ENCODE results near the gene CRNN.

The CRNN gene

DNA sequence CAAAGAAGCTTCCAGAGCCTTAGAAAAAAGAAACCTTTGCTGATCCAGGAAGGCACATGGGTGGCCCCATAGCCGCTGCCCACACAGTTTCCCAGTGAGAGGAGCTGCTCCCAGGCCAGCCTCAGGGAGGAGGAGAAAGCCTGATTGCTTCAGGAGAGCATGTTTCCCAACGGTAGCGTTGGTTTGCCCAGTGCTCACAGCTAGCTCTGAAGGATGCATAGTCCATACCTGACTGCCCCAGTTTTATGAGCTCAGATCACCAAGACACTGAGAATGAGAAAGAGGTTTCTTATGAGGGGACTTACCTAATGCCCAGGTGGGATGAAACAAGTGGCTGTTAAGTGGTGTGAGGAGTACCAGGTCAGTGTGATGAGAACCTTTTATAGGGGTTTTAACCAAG lies at the start of gene CRNN:
CRNN (minus strand) TSS at position 355 of the 400 bp plus-strand sequence. CDS start 2,030 bp downstream, outside the sequence.
- no peaks in the 10 kb centered on the region for H3K27me3 ChIP-seq (ENCODE audit: low read depth, low read length)
- no peaks in the 10 kb centered on the region for H3K36me3 ChIP-seq (ENCODE audit: control insufficient read depth in 1 of 2, insufficient read depth in 2 of 2, low read length in 2 of 2)
- no peak within 1 kb of the TSS for H3K27ac ChIP-seq (ENCODE audit: low read length)
- H3K4me1 ChIP-seq (ENCODE audit: control insufficient read depth in 1 of 2, insufficient read depth in 2 of 2, low read length in 2 of 2) = no peaks in the 10 kb centered on the region
- H3K4me3 ChIP-seq (ENCODE audit: low read depth in 1 of 2, low read length in 2 of 2) = no peak within 1 kb of the TSS
- no peaks in the 10 kb centered on the region for H3K9me3 ChIP-seq (ENCODE audit: control insufficient read depth in 1 of 2, low read length in 2 of 2)

DNA sequence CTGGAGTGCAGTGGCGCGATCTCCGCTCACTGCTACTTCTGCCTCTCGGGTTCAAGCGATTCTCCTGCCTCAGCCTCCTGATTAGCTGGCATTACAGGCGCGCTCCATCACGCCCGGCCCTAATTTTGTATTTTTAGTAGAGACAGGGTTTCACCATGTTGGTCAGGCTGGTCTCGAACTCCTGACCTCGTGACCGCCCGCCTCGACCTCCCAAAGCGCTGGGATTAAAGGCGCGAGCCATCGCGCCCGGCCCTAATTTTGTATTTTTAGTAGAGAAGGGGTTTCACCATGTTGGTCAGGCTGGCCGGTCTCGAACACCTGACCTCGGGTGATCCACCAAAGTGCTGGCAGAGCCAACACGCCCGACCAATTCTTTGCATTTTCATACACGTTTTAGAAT lies 48.6 kb upstream of the CRNN start:
- Histone ChIP-seq H3K4me3 (ENCODE audit: low read depth in 1 of 2, low read length in 2 of 2) (no peak overlapping the region), H3K9me3 (ENCODE audit: control insufficient read depth in 1 of 2, low read length in 2 of 2) (no peaks in the 10 kb centered on the region), H3K36me3 (ENCODE audit: control insufficient read depth in 1 of 2, insufficient read depth in 2 of 2, low read length in 2 of 2) (no peaks in the 10 kb centered on the region), H3K4me1 (ENCODE audit: control insufficient read depth in 1 of 2, insufficient read depth in 2 of 2, low read length in 2 of 2) (peaks cover 0 to 3% of the 10 kb centered on the region in 2 donors), H3K27me3 (ENCODE audit: low read depth, low read length) (no peaks in the 10 kb centered on the region), H3K27ac (ENCODE audit: low read length) (no peak overlapping the region)

DNA sequence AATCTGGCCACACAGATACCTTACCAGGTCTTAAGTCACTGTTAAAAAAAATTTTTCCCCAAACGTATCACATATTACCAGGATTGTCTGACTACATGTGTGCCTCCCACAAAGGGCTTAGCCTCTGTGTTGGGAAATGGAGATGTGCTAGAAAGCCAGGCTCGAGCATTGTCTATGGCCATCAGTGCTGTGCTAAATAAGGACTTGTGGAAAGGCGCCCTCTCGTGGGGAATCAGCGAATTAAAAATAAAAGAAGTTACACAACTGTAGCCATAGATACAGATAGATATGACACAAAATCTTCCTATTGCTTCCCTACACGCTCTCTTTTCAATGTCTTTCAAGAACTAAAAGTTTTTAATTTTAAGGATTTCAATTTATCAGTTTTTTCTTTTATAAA lies 47.5 kb upstream of the CRNN start:
- Histone ChIP-seq H3K4me1 (ENCODE audit: control insufficient read depth in 1 of 2, insufficient read depth in 2 of 2, low read length in 2 of 2) (peaks cover 0 to 3% of the 10 kb centered on the region in 2 donors), H3K4me3 (ENCODE audit: low read depth in 1 of 2, low read length in 2 of 2) (no peak overlapping the region), H3K27ac (ENCODE audit: low read length) (no peak overlapping the region), H3K36me3 (ENCODE audit: control insufficient read depth in 1 of 2, insufficient read depth in 2 of 2, low read length in 2 of 2) (no peaks in the 10 kb centered on the region), H3K9me3 (ENCODE audit: control insufficient read depth in 1 of 2, low read length in 2 of 2) (no peaks in the 10 kb centered on the region), H3K27me3 (ENCODE audit: low read depth, low read length) (no peaks in the 10 kb centered on the region)

DNA sequence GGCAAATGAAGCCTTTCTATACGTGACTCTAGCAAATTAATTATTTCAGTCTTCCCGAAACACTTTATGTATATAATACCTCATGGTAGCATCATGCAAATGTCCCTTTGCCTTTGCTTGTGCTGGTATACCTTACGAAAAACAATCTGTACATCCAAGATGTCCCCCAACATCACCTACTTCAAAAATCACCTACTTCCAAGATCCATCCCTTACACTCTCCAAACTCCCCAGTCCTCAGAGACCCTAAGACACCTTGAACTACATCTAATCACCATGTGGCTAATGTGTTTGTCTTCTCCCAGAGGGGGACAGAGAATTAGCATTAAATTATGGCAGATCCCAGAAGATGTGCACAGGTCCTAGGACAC lies 46.5 kb upstream of the CRNN start:
- Histone ChIP-seq H3K4me1 (ENCODE audit: control insufficient read depth in 1 of 2, insufficient read depth in 2 of 2, low read length in 2 of 2) (peaks cover 0 to 3% of the 10 kb centered on the region in 2 donors), H3K27me3 (ENCODE audit: low read depth, low read length) (no peaks in the 10 kb centered on the region), H3K36me3 (ENCODE audit: control insufficient read depth in 1 of 2, insufficient read depth in 2 of 2, low read length in 2 of 2) (no peaks in the 10 kb centered on the region), H3K9me3 (ENCODE audit: control insufficient read depth in 1 of 2, low read length in 2 of 2) (no peaks in the 10 kb centered on the region), H3K4me3 (ENCODE audit: low read depth in 1 of 2, low read length in 2 of 2) (no peak overlapping the region), H3K27ac (ENCODE audit: low read length) (no peak overlapping the region)

DNA sequence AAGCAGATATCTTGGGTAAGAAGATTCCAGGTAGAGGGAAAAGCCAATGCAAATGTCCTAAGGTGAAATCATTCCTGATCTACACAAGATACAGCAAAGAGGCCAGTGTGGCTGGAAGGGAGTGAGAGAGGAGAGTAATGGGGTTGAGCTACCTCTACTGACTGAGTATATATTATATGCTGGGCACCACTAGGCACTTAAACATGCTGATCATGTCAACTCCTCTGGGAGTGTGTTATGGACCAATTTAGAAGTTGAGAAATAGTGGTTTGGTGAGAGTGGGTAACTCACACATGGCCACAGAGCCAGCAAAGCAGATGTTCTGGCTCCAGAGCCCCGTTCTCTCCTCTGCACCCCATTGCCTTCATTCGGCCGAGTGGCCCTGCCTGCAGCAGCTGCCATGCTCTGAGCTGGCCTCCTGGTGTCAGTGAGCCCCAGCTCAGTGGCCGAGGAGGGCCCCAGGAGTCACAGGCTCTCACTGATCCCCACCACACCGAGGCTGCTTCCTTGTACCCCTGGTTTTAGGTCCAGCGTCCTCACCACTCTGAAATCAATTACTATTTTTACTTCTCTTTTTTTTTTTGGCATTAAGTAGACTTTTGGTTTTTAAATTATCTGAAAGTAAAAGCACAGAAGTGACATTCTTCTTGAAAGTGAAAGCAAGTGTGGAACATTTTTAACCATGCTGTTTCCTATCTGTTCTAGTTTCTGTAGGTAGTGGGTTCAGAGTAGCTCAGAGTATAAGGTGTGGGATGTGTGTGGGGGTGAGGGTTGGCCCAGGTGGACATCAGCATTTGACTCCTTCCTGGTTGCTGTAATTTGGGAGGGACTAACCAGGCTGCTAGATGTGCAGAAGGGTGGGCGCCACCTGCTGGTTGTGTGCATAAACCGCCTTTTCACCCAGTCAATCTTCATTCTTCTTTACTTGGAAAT lies 45.8 kb upstream of the CRNN start:
- H3K4me1 ChIP-seq (ENCODE audit: control insufficient read depth in 1 of 2, insufficient read depth in 2 of 2, low read length in 2 of 2) = peaks cover 0 to 3% of the 10 kb centered on the region in 2 donors
- H3K4me3 ChIP-seq (ENCODE audit: low read depth in 1 of 2, low read length in 2 of 2) = peak overlapping the region in 1 of 2 donors; percentile 24
- H3K27ac ChIP-seq (ENCODE audit: low read length) = no peak overlapping the region
- no peaks in the 10 kb centered on the region for H3K27me3 ChIP-seq (ENCODE audit: low read depth, low read length)
- H3K36me3 ChIP-seq (ENCODE audit: control insufficient read depth in 1 of 2, insufficient read depth in 2 of 2, low read length in 2 of 2) = no peaks in the 10 kb centered on the region
- no peaks in the 10 kb centered on the region for H3K9me3 ChIP-seq (ENCODE audit: control insufficient read depth in 1 of 2, low read length in 2 of 2)

DNA sequence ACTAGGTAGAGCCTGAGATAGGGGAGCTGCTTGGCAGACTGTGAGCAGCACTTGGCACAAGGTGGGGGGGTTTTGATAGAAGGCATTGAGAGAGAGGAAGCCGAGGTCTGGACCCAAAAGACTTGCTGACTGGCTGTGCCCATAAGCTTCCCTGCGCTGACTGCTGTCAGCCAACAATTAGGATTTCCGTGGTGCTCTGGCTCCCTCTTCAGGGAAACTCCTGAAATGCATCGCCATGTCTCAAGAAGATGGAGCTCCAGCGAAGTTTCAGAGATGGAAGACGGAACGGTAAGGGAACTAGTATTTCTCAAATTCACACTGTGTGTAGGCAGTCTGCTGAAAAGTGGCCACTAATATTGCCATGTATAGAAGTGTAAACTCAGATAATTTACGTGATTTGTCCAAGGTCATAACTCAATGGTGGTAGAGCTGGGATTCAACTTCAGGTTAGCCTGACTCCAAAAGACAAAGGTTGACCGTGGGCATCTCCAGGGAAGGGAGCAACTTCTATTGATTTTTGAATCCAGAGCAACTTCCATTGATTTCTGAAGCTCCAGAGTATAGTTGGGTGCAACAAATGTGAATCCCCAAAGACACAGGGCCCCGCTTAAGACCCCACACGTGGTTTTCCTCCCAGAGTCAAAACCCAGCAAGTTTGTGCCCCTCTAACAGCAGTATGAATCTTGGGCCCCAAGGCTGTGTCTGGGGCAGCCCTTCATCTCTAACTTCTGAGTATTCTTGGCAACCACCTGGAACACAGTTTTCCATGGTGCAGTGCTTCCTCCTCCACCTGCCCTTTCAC lies 44.5 kb upstream of the CRNN start:
- Histone ChIP-seq H3K9me3 (ENCODE audit: control insufficient read depth in 1 of 2, low read length in 2 of 2) (no peaks in the 10 kb centered on the region), H3K27ac (ENCODE audit: low read length) (no peak overlapping the region), H3K4me3 (ENCODE audit: low read depth in 1 of 2, low read length in 2 of 2) (no peak overlapping the region), H3K4me1 (ENCODE audit: control insufficient read depth in 1 of 2, insufficient read depth in 2 of 2, low read length in 2 of 2) (peaks cover 0 to 3% of the 10 kb centered on the region in 2 donors), H3K36me3 (ENCODE audit: control insufficient read depth in 1 of 2, insufficient read depth in 2 of 2, low read length in 2 of 2) (no peaks in the 10 kb centered on the region), H3K27me3 (ENCODE audit: low read depth, low read length) (no peaks in the 10 kb centered on the region)

DNA sequence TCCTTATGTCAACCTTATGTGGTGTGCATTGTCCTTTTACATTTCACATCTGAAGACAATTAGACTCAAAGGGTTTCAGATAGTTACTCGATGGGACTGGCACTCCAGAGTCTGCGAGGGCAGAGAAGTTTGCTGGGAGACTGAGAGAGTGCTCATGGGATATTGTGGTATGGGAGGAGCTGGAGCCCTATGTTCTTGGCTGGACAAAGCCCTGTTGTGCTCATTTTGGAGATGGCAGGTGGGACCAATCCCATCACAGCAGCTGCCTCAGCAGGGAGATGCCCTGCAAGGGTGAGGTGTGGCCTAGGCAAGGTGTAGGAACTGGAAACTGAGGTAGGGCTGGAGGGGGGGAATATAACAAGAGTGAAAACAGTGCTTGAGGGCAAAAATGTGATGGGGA lies 43.5 kb upstream of the CRNN start:
- Histone ChIP-seq H3K4me3 (ENCODE audit: low read depth in 1 of 2, low read length in 2 of 2) (no peak overlapping the region), H3K9me3 (ENCODE audit: control insufficient read depth in 1 of 2, low read length in 2 of 2) (no peaks in the 10 kb centered on the region), H3K36me3 (ENCODE audit: control insufficient read depth in 1 of 2, insufficient read depth in 2 of 2, low read length in 2 of 2) (no peaks in the 10 kb centered on the region), H3K27ac (ENCODE audit: low read length) (no peak overlapping the region), H3K27me3 (ENCODE audit: low read depth, low read length) (no peaks in the 10 kb centered on the region), H3K4me1 (ENCODE audit: control insufficient read depth in 1 of 2, insufficient read depth in 2 of 2, low read length in 2 of 2) (peaks cover 0 to 3% of the 10 kb centered on the region in 2 donors)

DNA sequence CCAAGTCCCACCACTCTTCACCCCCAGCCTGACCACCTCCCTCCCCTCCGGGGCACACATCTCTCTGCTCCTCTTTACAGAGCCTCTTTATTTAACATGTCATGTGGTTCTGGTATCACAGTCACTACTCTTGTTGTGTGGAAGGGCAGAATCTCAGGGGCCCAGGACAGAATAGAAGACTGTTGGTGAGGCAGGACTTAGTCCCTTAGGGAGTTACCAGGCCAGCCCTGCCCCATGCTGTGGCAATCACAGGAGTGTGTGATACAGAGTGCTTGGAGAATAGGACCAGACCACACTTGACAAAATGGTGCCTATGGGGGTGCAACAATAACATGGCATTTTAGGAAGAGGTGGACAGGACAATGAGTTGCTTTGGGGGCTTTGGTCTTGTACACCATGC lies 43.0 kb upstream of the CRNN start:
- no peaks in the 10 kb centered on the region for H3K27me3 ChIP-seq (ENCODE audit: low read depth, low read length)
- H3K4me3 ChIP-seq (ENCODE audit: low read depth in 1 of 2, low read length in 2 of 2) = no peak overlapping the region
- H3K9me3 ChIP-seq (ENCODE audit: control insufficient read depth in 1 of 2, low read length in 2 of 2) = no peaks in the 10 kb centered on the region
- H3K4me1 ChIP-seq (ENCODE audit: control insufficient read depth in 1 of 2, insufficient read depth in 2 of 2, low read length in 2 of 2) = peaks cover 0 to 3% of the 10 kb centered on the region in 2 donors
- no peak overlapping the region for H3K27ac ChIP-seq (ENCODE audit: low read length)
- no peaks in the 10 kb centered on the region for H3K36me3 ChIP-seq (ENCODE audit: control insufficient read depth in 1 of 2, insufficient read depth in 2 of 2, low read length in 2 of 2)

DNA sequence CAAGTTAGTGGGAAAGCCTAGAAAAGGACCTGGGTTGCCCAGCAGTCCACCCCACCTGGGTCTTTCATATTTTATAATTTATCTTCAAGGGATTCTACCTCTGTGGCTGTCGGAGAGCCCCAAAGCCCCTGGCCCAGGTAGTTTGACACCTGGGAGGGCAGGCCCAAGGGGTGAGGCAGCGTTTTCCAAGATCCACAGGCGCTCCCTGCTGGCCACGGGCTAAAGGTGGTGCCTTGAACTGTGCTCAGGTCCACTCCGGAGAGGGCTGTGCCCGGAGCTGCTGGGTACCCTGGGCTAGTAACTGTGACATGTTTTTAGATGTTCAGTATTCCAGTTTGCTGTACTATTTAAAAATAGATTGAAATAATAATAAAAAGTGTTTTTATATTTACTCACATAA lies 37.2 kb upstream of the CRNN start:
- no peak overlapping the region for H3K4me3 ChIP-seq (ENCODE audit: low read depth in 1 of 2, low read length in 2 of 2)
- H3K27ac ChIP-seq (ENCODE audit: low read length) = no peak overlapping the region
- H3K36me3 ChIP-seq (ENCODE audit: control insufficient read depth in 1 of 2, insufficient read depth in 2 of 2, low read length in 2 of 2) = no peaks in the 10 kb centered on the region
- no peaks in the 10 kb centered on the region for H3K4me1 ChIP-seq (ENCODE audit: control insufficient read depth in 1 of 2, insufficient read depth in 2 of 2, low read length in 2 of 2)
- H3K9me3 ChIP-seq (ENCODE audit: control insufficient read depth in 1 of 2, low read length in 2 of 2) = no peaks in the 10 kb centered on the region
- no peaks in the 10 kb centered on the region for H3K27me3 ChIP-seq (ENCODE audit: low read depth, low read length)

DNA sequence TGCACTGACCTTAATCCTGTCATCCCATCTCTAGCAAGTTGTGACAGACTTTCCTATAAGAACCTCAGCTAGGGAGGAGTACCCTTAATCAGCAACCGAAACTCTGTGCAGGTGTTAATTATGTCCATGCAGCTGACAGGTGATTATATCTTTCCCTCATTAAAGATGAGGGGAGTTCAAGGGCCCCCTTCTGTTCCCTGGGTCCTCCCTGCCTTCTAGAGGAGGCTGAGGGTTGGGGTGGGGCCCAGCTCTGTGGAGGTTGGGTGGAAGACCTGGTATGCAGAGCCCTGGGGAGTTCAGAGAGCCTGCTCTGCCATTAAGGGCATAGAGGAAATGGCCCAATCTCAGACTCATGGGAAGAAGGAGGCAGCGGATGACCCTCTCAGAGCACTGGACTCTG lies 35.6 kb upstream of the CRNN start:
- Histone ChIP-seq H3K9me3 (ENCODE audit: control insufficient read depth in 1 of 2, low read length in 2 of 2) (no peaks in the 10 kb centered on the region), H3K4me3 (ENCODE audit: low read depth in 1 of 2, low read length in 2 of 2) (no peak overlapping the region), H3K27ac (ENCODE audit: low read length) (no peak overlapping the region), H3K4me1 (ENCODE audit: control insufficient read depth in 1 of 2, insufficient read depth in 2 of 2, low read length in 2 of 2) (no peaks in the 10 kb centered on the region), H3K27me3 (ENCODE audit: low read depth, low read length) (no peaks in the 10 kb centered on the region), H3K36me3 (ENCODE audit: control insufficient read depth in 1 of 2, insufficient read depth in 2 of 2, low read length in 2 of 2) (no peaks in the 10 kb centered on the region)

DNA sequence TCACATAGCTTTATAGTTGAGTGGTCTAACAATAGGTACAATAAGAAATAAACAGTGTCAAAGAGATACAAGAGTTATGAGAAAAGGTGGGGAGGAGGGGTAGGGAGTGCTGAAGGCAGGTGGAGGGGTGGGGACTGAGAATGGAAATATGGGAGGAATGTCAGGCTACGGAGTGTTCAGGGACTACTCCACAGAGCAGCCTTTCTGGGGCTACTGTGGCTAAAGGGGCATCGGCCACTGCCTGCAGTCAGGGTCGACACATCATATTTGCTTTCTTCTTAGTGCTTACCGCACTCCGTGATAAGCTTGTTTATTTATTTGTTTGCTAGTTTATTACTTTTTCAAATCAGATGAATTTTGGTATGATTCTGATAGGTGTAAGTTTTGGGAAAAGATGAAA lies 34.4 kb upstream of the CRNN start:
- H3K27me3 ChIP-seq (ENCODE audit: low read depth, low read length) = no peaks in the 10 kb centered on the region
- no peaks in the 10 kb centered on the region for H3K9me3 ChIP-seq (ENCODE audit: control insufficient read depth in 1 of 2, low read length in 2 of 2)
- H3K36me3 ChIP-seq (ENCODE audit: control insufficient read depth in 1 of 2, insufficient read depth in 2 of 2, low read length in 2 of 2) = no peaks in the 10 kb centered on the region
- H3K4me1 ChIP-seq (ENCODE audit: control insufficient read depth in 1 of 2, insufficient read depth in 2 of 2, low read length in 2 of 2) = no peaks in the 10 kb centered on the region
- no peak overlapping the region for H3K27ac ChIP-seq (ENCODE audit: low read length)
- no peak overlapping the region for H3K4me3 ChIP-seq (ENCODE audit: low read depth in 1 of 2, low read length in 2 of 2)

All from muscle layer of duodenum (tissue), 2 donors.